NCI-H446 treated with DMSO at 0.1 percent for 48 hours (cell line): Measurements from ENCODE around the gene PIWIL4.

Experiments used
- DNase-seq: peaks from one replicate; lab custom pipeline; 2025; lab: John Stamatoyannopoulos, UW

PIWIL4 gene

GRCh38 chr11:94665116-94665659, 98.0 kb downstream of the PIWIL4 start:
- DNase-seq: no peak

GRCh38 chr11:94666792-94667721, 99.9 kb downstream of the PIWIL4 start:
- no peak for DNase-seq

GRCh38 chr11:94668212-94668793, 101.1 kb downstream of the PIWIL4 start:
- DNase-seq: no peak

GRCh38 chr11:94669023-94669422, 101.9 kb downstream of the PIWIL4 start:
- no peak for DNase-seq
